ENCODE measurements around the gene STXBP6. TPM values are rescaled to one million over a fixed set of nuclear protein-coding genes. Genes with fewer than 3 reads are reported as not detected.
A peak's percentile ranks its signal among the peaks of the same experiment; 100 is the strongest.

STXBP6 gene
- total and polyA plus RNA-seq, 8 donors: 9.9 to 28.5 (median 23.2) TPM

DNA sequence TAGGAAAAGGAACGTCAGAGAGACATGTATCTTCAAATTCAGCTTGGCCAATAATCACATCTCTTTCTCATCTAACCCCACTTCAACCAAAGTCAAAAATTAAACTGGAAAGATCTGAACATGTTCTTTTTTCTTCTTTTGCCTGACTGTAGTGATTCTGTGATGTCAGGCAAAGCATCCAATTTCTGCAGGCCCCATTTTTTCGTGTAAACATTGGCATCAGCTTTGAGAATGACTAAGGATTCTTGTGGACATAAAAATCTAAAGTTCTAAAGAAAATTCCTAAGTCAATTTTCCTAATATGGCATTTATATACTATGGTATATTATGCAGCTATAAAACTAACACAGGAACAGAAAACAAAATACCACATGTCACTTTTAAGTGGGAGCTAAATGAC lies 89.1 kb downstream of the STXBP6 start:
- 40 to 47% methylated on average over 2 of the region's 2 CpGs for WGBS, 2 donors
- DNase-seq: no peak
- H3K4me3 ChIP-seq: no peak overlapping the region
- no peaks in the 10 kb centered on the region for H3K36me3 ChIP-seq
- H3K27me3 ChIP-seq: no peaks in the 10 kb centered on the region
- peaks cover 24 to 32% (median 25%) of the 10 kb centered on the region in 3 donors for H3K4me1 ChIP-seq
- ATAC-seq: no peak
- H3K9me3 ChIP-seq: no peaks in the 10 kb centered on the region
- FAIRE-seq: no peak
- TF ChIP-seq, protein P1, sequence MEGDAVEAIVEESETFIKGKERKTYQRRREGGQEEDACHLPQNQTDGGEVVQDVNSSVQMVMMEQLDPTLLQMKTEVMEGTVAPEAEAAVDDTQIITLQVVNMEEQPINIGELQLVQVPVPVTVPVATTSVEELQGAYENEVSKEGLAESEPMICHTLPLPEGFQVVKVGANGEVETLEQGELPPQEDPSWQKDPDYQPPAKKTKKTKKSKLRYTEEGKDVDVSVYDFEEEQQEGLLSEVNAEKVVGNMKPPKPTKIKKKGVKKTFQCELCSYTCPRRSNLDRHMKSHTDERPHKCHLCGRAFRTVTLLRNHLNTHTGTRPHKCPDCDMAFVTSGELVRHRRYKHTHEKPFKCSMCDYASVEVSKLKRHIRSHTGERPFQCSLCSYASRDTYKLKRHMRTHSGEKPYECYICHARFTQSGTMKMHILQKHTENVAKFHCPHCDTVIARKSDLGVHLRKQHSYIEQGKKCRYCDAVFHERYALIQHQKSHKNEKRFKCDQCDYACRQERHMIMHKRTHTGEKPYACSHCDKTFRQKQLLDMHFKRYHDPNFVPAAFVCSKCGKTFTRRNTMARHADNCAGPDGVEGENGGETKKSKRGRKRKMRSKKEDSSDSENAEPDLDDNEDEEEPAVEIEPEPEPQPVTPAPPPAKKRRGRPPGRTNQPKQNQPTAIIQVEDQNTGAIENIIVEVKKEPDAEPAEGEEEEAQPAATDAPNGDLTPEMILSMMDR (IDR thresholded peaks at IDR 0.05): no peak
- intact Hi-C loops (cut with DNase I): no loop called here
- H3K27ac ChIP-seq: no peak overlapping the region

DNA sequence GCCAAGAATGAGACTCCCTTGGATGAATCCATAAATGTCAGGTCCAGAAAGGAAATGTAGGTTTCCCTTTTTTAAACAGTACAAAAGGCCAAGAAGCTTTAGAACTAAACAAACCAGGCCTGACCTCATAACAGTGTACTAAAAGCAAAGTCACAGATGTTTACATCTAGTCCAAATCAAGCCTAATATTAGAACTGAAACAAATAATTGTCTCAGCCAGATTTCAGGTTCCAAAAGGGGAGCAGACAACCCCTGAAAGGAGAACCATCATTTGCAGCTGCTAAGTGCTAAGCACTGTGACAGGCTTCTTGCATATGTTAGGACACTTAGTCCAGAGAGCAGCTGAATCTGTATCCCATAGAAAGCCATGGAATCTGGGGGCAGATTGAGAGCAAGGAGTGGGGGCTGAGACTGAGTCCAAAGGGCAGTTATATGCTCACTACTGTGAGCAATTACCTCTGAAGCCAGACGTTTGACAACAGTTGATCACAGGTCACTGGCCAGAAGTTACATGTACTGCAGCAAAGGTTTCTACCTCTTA lies 90.1 kb downstream of the STXBP6 start:
- Histone ChIP-seq H3K36me3 (no peaks in the 10 kb centered on the region), H3K4me3 (no peak overlapping the region), H3K9me3 (no peaks in the 10 kb centered on the region), H3K27ac (peak overlapping the region in 1 of 4 donors; percentile 1), H3K4me1 (peaks cover 16 to 22% (median 21%) of the 10 kb centered on the region in 3 donors), H3K27me3 (no peaks in the 10 kb centered on the region)
- TF ChIP-seq, protein P1 (IDR thresholded peaks at IDR 0.05): no peak
- ATAC-seq (peak in 3 of 4 donors; percentile 55 to 63 (median 58)), FAIRE-seq (no peak), DNase-seq (no peak)
- 2 to 10% methylated on average over 1 of the region's 1 CpG for WGBS, 2 donors
- intact Hi-C loops (cut with DNase I): no loop called here

DNA sequence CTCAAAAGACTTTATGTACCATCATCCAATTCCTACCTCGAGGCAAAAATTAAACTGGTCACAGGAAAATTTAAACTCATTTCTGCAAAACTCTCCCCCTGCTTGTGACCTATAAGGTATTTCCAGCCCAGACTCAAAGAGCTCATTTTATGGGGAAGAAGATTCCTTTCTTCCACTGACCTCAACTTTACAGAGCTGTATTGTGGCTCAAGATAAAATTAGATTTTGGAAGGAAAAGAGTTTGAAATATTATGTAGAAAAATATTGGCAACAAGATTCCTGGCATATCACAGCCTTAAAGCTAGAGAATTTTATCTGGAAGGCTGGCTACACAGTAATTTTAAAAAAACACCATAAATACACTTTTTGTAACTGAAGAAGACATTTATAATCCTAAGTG lies 91.7 kb downstream of the STXBP6 start:
- WGBS, 2 donors: 33 to 50% methylated on average over 1 of the region's 1 CpG
- FAIRE-seq: peak; percentile 32
- intact Hi-C loops (cut with DNase I): no loop called here

DNA sequence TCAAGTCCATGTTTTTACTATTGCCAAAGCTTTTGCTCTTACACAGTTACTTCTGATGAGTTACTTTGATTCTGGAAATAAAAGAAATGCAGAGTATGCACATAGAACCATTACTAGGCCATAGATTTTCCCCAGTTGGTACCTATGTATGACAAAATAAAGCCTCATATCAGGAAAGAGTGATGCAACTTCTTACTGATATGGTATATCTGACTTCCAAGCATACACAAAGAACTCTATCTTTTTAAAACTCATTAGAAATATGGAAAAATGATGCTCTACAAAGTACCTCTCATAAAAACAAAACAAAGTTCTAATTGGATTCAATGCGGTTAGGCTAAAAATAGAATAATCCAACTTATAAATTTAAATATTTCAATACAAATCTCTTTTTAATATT lies 92.1 kb downstream of the STXBP6 start:
- H3K9me3 ChIP-seq: no peaks in the 10 kb centered on the region
- no peak for DNase-seq
- FAIRE-seq: no peak
- no peaks in the 10 kb centered on the region for H3K27me3 ChIP-seq
- no peak for ATAC-seq
- intact Hi-C loops (cut with DNase I): no loop called here
- TF ChIP-seq, protein P1 (IDR thresholded peaks at IDR 0.05): no peak
- peaks cover 15 to 20% (median 16%) of the 10 kb centered on the region in 3 donors for H3K4me1 ChIP-seq
- H3K4me3 ChIP-seq: no peak overlapping the region
- 89 to 93% methylated on average over 1 of the region's 1 CpG for WGBS, 2 donors
- no peaks in the 10 kb centered on the region for H3K36me3 ChIP-seq
- no peak overlapping the region for H3K27ac ChIP-seq

More for the DNA sequence above, 91.7 kb downstream of the STXBP6 start:
- Histone ChIP-seq H3K4me3 (no peak overlapping the region), H3K9me3 (no peaks in the 10 kb centered on the region), H3K27ac (no peak overlapping the region), H3K36me3 (no peaks in the 10 kb centered on the region), H3K27me3 (no peaks in the 10 kb centered on the region), H3K4me1 (peaks cover 15 to 20% (median 16%) of the 10 kb centered on the region in 3 donors)
- no peak for DNase-seq
- no peak for ATAC-seq
- TF ChIP-seq, protein P1 (IDR thresholded peaks at IDR 0.05): no peak

DNA sequence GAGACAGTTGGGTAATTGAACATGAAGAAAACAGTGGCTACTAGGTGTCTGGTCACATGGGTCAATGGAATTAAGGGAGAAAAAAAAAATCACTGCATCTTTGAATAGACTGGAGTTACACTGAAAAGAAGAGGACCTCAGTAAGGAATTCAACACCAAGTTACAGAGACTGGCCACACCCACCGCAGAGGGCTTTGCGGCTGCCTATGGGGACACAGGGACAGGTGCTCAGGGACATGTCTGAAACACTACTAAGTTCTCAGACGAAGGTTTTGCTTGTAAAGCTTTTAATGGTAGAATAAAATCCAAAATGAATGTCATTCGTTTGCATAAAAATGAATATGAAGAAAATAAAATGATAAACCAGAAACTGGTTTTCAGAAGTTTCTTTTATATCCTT lies 93.8 kb downstream of the STXBP6 start:
- FAIRE-seq (no peak), ATAC-seq (no peak), DNase-seq (no peak)
- Histone ChIP-seq H3K4me1 (peaks cover 15 to 20% (median 16%) of the 10 kb centered on the region in 3 donors), H3K27me3 (no peaks in the 10 kb centered on the region), H3K4me3 (no peak overlapping the region), H3K9me3 (no peaks in the 10 kb centered on the region), H3K36me3 (no peaks in the 10 kb centered on the region), H3K27ac (no peak overlapping the region)
- intact Hi-C loops (cut with DNase I): no loop called here
- 89 to 96% methylated on average over 4 of the region's 4 CpGs for WGBS, 2 donors
- TF ChIP-seq, protein P1 (IDR thresholded peaks at IDR 0.05): no peak

All from pancreas (tissue), 10 donors.